HG02852 (cell line): ENCODE measurements around the gene OR8A1.

Experiments
- ATAC-seq: cut with Tn5 transposase; IDR thresholded peaks from one replicate; pipeline ENCODE4 v1.9.1; 2021; ENCODE audit warnings: mild to moderate bottlenecking, moderate library complexity; ENCODE audit not compliant: unreplicated experiment

OR8A1 gene

DNA sequence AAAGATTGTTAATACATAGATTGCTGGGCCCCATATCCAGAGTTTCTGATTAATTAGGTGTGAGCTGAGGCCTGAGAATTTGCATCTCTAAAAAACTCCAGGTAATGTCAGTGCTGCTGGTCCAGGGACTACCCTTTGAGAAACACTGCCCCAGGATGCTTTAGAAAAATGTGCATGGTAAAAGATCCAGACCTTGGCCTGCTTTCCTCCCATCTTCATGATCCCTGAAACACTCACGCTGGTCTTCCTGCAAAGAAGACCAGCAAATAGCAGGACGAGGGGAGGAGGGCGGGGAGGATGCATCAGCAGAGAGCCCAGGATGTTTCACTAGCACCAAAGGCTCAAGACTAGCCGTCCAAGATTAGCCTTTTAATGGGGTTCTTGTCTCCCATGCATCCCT is at the start of gene OR8A1:
Gene OR8A1 (plus strand): TSS at position 301 of the 400 bp plus-strand sequence. CDS start 123 bp downstream, outside the sequence.
- no peak for ATAC-seq

DNA sequence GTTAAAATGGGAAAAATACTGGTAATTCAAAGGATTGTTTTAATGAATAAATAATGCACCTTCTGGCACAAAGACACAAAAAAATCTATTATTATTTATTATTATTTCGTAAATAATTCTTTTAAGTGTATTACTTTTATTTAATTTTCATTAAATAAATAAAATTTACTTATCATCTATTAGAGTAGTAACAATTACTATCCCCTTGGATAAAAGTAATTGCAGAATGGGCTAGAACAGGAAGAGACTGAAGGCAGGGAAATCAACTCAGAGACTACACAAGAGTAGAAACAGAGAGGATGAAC is 49.3 kb upstream of the OR8A1 start:
- ATAC-seq: no peak

DNA sequence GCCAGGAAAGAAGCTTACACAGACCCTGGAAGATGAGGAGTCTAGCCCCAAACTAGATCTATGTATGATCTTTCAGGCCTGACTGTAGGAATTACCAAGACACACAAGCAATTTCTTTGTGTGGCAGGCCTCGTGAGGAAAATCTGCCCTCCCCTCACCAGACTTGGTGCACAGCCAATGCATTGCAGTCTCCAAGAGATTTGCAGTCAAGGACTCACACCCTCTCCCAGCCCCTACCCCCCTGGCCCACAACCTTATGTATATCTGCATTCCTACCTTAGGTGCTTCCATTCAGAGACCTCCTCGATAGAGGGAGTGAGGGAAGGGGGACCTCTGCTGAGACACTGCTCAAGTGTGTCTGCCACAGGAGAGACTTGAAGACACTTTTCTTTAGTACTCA is 36.2 kb upstream of the OR8A1 start:
- no peak for ATAC-seq

DNA sequence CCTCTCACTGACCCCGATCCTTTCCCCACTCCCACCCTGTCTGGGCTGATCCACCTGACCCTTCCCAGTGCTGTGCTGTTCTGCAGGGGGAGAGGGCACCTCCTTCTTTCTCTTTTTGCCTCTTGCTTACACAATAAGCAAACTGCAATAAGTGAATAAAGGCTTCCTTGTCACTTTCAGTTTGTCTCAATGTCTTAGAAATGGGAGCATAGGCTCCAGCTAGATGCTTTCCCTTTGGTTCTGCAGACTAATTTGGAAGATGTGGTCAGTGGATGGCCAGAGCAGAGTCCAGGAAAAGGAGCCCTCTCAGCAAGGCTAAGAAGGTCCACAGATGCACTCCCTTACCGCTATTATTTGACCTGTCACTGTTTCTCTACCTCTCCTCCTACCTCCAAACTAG is 35.7 kb upstream of the OR8A1 start:
- ATAC-seq: no peak

DNA sequence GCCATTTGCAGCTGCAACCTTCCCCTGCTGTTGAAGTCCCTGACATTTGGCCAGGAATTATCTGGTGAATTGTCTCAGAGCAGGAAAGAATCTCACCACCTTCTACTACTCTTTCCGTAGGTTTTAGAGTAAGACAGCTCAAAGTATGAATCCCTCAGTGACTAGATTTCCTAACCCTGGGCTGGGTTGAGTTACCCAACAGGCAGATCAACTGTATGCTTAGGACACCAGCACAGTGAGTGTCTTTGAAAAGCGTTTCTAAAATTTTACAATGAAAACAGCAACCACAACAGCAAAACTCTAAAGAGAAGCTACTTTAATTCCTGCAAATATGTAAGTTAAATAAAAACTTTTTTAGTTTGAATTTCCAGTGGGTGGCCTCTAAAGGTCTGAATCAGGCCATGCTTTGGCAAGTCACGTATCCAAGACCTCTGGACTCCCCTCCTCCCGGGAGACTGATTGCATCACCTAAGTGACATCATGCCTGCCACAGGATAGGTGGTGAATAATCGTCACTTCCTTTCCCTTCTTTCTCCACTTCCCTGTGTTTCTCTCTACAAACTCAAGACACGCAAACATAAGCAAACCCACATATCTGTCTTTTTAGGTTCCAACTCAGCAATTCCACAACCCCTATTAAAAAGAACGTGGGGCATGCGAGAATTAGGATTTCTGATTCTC is 34.1 kb upstream of the OR8A1 start:
- ATAC-seq: no peak

DNA sequence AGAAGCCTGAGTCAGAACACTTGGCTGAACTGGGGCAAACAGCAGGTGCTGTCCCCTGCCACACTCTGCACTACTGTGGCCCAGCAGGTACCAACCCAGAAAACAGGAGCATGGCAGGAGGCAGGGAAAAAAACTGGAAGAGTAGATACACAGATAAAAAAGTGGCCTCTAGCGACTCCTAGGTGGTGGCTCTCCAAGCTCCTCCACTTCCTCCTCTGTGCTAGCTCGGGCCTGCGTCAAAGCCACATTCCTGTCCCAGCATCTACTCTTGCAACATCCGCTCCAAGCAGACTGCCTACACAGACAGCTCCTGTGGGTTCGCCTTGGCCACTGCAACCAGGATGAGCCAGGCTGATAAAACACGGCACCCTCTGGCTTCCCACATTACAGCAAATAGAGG is 33.3 kb upstream of the OR8A1 start:
- ATAC-seq: no peak

DNA sequence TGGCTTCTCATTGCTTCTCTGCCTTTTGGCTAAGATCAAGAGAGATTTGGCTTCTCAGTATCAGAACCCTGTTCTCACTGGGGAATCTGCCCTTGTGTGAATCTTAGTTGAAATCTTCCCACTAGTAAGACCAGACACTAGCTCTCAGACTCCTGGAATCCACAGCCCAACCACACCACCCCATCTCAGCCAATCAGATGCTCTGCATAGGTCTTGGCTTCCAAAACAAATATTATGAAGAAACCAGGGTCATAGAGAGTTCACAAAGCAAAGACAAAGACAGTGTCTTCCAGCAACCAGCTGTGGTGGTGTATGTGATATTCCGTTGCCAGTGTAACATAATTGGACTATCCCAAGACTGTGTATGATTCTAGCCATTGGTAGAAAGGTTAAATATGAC is 31.8 kb upstream of the OR8A1 start:
- ATAC-seq: no peak

DNA sequence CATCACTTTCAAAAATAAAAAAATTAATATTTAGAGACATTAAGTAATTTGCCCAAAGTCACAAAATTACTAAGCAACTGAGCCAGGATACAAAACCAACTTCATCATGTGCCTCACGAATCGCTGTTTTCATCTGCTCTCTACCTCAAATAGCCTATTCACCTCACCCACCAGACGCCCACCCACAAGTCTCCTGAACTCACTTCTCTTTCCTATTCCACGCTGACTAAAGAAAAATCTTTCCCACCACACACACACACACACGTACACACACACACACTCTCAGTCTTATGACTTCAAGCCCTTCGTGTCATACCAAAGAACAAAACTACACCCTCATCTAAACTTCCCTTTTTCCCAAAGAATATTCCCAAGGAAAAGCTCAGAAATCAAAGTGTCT is 28.6 kb upstream of the OR8A1 start:
- ATAC-seq: no peak

DNA sequence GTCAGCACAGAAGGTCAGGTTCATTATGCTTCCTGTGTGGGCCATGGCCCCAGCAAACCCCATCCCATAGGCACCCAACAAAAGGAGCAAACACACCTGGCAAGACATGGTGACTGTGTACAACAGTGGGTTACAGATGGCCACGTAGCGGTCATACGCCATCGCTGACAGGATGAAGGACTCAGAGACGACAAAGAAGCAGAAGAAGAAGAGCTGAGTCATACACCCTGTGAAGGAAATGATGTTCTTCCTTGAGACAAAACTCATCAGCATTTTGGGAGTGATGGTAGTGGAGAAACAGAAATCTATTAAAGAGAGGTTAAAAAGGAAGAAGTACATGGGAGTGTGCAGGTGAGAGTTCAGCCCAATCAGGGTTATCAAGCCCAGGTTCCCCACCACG is 26.7 kb upstream of the OR8A1 start:
- ATAC-seq: no peak

DNA sequence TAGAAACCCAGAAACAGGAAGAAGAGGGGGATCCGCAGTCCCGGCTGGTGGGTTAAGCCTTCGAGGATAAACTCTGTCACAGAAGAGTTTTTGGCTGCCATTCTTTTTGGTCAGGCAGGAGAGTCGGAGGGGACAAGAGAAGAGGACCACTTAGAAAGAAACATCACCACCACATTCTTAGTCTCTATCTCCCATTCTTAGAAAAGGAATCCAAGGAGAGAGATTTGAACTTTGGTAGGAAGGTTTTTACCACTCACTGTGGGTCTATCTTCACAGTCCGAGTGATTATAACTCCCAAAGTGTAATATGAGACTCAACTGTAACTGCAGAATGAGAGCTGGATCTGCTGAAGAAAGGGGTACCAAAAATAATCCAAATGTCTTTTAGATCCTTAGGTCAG is 26.2 kb upstream of the OR8A1 start, which contains the start of gene OR8B12:
Gene OR8B12 (minus strand): TSS at position 101 of the 400 bp plus-strand sequence. CDS start 0 bp downstream, at position 101.
- ATAC-seq: no peak

DNA sequence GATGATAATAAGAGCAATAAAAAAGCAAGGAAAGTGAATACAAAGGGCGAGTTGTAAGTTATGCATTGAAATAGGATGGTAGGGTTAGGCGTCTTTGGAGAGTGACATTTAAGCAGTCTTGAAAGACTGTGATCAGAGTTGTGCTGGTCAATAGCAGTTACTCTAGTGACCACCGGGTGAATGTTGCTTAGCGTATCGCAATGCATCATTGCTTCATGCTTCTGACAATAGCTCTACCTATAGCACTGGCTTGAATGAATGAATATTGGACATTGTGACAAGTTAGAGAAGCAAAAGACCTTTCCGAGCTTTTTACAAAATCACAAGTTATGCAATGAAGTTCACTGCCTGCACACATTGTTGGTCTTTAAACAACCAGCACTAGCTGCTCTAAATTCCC is 18.6 kb upstream of the OR8A1 start:
- ATAC-seq: no peak

DNA sequence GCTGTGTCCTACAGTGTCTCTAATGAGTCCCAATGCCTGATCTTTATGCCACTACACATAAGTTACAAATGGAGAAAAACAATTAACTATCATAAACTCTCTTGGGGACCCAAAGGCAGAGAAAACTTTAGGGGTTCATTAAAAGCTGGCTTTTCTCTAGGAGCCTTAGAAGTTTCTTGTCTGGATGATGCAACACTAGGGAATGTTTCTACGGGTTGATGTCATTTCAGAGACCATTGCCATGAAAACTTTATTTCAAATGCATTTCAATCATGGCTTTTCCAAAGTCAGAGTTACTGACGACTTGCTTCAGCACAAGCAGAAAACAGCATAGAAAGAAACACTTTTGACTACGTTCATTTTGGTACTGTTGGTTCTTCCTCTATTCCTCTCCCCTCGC is 17.8 kb upstream of the OR8A1 start:
- no peak for ATAC-seq

DNA sequence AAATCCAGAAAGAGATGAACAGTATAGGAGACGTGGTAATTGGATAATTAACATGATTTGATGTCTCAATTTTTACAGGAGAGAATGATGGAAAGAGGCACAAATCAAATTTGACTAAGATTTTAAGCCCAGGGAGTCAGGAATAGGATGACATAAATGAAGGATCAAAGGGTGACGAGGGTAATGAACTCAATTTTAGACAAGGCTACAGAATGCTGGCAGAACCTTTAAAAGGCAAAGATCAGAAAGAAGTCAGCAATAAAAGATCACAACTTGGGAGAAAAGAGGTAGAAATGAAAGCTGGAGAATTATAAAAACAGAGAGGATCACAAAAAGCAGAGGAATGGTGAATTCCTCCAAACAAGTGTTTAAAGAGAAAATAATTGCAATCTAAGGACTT is 13.0 kb upstream of the OR8A1 start:
- ATAC-seq: no peak

DNA sequence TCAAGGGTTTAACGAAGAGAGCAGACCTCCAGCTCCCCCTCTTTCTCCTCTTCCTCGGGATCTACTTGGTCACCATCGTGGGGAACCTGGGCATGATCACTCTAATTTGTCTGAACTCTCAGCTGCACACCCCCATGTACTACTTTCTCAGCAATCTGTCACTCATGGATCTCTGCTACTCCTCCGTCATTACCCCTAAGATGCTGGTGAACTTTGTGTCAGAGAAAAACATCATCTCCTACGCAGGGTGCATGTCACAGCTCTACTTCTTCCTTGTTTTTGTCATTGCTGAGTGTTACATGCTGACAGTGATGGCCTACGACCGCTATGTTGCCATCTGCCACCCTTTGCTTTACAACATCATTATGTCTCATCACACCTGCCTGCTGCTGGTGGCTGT is 363 bp downstream of the OR8A1 start:
- ATAC-seq: no peak

DNA sequence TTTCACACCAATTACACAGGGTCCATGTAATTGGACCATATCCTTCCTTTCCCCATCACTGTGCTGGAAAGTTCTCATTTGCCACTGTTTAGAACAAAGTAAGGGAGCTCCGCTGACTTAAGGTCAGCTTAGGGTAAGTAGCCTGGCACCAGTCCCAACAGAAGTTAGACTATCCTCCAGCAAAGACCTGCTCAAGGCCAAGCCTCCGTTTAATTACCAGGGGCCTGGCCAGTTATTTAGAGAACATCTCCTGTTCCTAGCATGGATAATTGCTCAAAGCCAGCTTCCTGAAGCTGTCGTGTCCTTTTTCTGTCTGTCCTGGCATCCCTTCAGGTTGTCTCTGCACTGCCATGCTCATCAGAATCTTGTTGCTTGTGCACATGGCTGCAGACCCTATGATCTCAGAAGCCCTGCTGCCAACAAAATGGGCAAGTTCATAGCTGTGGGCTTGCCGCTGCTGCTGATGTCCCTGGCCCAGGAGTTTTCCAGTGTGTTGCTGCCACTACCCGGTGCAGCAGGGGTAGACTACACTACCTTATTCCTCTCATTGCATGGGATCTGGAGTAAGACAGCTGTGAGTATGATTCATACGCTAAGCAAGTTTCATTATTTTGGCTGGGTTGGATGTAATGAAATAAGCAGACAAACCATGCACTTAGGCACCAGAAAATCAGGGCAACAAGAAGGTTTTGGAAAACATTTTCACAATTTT is 8.1 kb downstream of the OR8A1 start:
- ATAC-seq: no peak

DNA sequence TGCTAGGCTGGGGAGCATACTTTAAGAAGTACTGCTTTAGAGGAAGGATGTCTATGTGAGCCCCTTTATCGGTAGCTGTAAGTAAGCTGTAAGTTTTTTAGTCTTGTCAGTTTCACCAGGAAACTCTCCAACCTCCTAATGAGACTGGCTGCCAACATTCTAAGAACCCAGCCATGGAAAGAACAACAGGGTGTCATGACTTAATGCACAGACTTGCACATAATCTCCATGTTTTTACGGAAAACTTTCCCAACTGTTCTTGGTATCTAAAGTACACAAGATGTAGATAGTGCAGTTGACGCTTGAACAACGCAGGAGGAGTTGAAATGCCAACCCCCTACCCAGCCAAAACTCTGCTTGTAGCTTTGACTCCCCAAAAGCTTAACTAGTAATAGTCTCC is 9.0 kb downstream of the OR8A1 start:
- ATAC-seq: no peak

DNA sequence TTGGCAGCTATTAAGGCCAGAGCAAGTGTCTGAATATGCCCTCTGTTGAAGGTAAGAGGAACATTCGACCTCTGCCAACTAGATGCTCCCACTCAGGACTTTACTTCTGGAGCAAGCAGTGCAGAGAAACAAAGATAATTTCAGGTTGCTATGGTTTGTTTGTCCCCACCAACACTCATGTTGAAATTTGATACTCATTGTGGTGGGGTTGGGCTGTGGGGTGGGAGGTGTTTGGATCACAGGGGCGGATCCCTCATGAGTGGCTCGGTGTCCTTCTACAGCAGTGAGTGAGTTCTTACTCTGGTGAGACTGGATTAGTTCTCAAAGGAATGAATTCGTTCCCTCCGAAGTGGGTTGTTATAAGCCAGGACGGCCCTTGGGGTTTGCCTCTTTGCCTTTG is 12.0 kb downstream of the OR8A1 start:
- ATAC-seq: no peak

DNA sequence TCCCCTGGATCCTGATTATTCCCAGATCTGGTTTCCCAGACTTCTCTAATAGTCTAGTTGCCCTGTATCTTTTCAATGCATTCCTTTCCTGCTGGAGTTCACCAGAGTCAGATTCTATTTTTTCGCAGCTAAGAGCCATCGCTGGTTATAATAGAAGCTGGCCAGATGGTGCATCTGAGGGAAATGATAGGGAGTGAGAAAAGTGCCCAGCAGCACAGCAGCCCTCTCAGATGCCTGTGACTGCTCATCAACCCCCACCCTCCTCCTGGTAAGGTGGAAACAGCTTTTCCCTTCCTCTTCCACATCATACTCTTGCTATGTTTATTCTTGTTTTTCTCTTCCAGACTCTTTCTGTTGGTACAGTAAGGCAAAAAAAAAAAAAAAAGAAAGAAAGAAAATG is 12.8 kb downstream of the OR8A1 start:
- ATAC-seq: no peak

DNA sequence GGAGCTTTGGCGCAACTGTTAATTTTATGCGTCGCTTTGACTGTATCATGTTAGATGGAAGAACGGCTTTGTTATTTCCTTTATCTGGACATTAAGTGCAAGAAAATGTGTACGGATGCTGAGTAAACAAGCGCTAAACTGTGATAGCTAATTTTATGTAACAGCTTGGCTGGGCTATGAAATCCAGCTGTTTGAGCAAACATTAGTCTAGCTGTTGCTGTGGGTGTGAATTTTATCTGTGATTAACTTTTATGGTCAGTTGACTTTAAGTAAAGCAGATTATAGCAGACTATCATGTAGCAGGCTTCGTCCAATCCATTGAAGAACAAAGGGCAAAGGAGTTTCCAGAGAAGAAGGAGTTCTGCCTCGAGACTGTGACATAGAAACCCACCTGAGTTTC is 14.0 kb downstream of the OR8A1 start:
- no peak for ATAC-seq

DNA sequence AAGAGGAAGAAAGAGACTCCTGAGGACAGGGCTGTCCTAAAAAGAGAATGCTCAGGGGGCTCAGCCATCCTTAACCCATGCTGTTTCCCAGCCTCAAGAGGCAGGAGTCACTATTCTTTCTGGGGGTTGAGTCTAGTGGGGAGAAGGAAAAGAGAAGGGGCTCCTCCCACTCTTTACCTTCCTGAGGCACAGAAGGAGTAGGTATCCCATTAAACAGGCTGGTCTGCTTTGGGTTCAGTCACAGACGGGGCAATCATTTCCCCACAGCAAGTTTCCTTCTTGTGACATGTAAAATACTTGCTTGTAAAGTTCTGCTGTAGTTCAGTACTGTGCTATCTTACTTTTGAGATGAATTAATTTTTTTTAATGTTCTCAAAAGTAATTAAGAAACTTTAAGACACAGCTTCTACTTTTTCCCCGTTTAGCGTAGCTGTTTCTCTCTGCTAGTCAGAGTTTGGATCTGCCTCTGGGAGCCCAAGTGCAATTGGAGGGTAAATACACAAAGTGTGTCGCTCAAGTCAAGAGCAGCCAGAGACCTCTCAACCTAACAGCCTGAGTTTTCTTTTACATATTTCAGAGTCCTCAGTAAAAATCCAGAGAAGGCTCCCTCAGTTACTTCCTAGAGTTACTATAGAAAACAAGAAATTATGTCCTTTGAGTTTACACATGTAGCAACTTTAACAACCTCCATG is 15.0 kb downstream of the OR8A1 start:
- ATAC-seq: no peak

DNA sequence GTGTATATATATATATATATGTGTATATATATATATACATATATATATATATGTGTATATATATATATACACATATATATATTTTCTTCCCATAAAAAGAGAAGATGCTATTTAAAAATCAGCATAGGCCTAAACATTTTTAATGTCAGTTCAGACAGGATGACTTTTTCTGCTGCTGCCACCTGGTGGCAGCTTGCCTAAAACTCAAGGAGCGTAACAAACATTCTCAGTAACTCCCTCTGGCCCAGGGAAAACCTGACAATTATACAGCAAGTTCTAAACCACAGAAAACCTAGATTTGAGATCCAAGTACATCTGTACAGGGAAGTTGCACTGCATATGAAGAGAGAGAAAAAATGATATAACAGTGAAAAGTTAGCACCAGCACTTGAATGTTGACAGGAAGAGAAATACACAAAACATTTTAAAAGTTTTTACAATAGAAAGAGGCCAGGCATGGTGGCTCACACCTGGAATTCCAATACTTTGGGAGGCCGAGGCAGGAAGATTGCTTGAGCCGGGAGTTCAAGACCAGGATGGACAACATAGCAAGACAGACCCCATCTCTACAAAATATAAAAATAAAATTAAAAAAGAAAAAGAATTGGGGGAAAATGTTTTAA is 16.6 kb downstream of the OR8A1 start:
- no peak for ATAC-seq

DNA sequence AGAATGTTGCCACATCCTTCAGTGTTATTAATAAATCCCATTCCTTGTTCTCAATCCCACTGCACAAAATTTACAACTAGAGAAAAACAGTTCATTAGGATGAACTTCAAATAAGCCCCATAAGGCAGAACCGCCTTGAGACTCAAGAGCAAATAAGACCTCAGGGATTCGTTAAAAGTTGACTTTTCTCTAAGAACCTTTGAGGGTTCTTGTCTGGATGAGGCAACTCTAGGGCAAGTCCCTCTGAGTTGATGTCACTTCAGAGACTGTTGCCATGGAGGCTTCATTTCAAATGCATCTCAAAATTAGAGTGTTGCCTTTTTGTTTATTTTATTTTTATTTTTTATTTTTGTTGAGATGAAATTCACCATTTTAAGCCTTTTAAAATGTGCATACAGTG is 21.6 kb downstream of the OR8A1 start:
- no peak for ATAC-seq
